GM18519 (cell line): ENCODE data around the gene NKAPD1.
"Not testable (repeated sequence)": the region's sequence is repeated elsewhere in the genome, so short reads cannot be mapped to it uniquely, and the experiment has no call there.

Experiments
- ATAC-seq: cut with Tn5 transposase; IDR thresholded peaks from one replicate; pipeline ENCODE4 v1.9.1; 2021; ENCODE audit warnings: mild to moderate bottlenecking, moderate library complexity; ENCODE audit not compliant: unreplicated experiment, low FRiP score

NKAPD1 gene

GRCh38 chr11:112085822-112086421 is 11.8 kb downstream of the NKAPD1 start:
- ATAC-seq = no peak

- ATAC-seq = peak; percentile 75
Measured at GRCh38 chr11:112086422-112087191, 12.5 kb downstream of the NKAPD1 start, which contains the start of the genes SDHD and TIMM8B. Gene SDHD (plus strand): TSS chr11:112086873. CDS start chr11:112086908, 35 bp downstream. Gene TIMM8B (minus strand): TSS chr11:112086756. CDS start chr11:112086723, 33 bp downstream.

GRCh38 chr11:112087212-112087611 is 13.1 kb downstream of the NKAPD1 start:
- ATAC-seq = no peak

GRCh38 chr11:112095302-112095701 is 21.2 kb downstream of the NKAPD1 start:
- ATAC-seq = not testable (repeated sequence)

GRCh38 chr11:112096194-112096593 is 22.1 kb downstream of the NKAPD1 start:
- ATAC-seq = no peak

- ATAC-seq = no peak
Measured at GRCh38 chr11:112097734-112098528, 23.8 kb downstream of the NKAPD1 start.

GRCh38 chr11:112100462-112100861 is 26.4 kb downstream of the NKAPD1 start:
- ATAC-seq = no peak

GRCh38 chr11:112103446-112103845 is 29.3 kb downstream of the NKAPD1 start:
- ATAC-seq = no peak

- no peak for ATAC-seq
Measured at GRCh38 chr11:112106070-112106469, 32.0 kb downstream of the NKAPD1 start.

- no peak for ATAC-seq
Measured at GRCh38 chr11:112113539-112114457, 39.7 kb downstream of the NKAPD1 start.

- ATAC-seq = no peak
Measured at GRCh38 chr11:112114460-112114859, 40.4 kb downstream of the NKAPD1 start.

- ATAC-seq = no peak
Measured at GRCh38 chr11:112115386-112115785, 41.3 kb downstream of the NKAPD1 start.

- ATAC-seq = no peak
Measured at GRCh38 chr11:112118176-112118575, 44.1 kb downstream of the NKAPD1 start.

- ATAC-seq = no peak
Measured at GRCh38 chr11:112121981-112122615, 48.0 kb downstream of the NKAPD1 start.

- no peak for ATAC-seq
Measured at GRCh38 chr11:112123129-112123528, 49.0 kb downstream of the NKAPD1 start.

GRCh38 chr11:112127056-112127455 is 53.0 kb downstream of the NKAPD1 start:
- no peak for ATAC-seq

- no peak for ATAC-seq
Measured at GRCh38 chr11:112128483-112129121, 54.5 kb downstream of the NKAPD1 start.

GRCh38 chr11:112129656-112130055 is 55.6 kb downstream of the NKAPD1 start:
- ATAC-seq = no peak

- ATAC-seq = no peak
Measured at GRCh38 chr11:112132737-112133136, 58.6 kb downstream of the NKAPD1 start.
